22Rv1 (cell line): Measurements from ENCODE around the gene C1QTNF1.

Source experiments
- ZFX ChIP-seq: fragments of 450-650 bp; IDR thresholded peaks from 2 replicates; pipeline ENCODE4 v1.6.1; 2017; ENCODE audit warnings: antibody characterized with exemption, borderline replicate concordance
- TF ChIP-seq, protein P1 (sequence below): fragments of 450-650 bp; IDR thresholded peaks from 2 replicates; pipeline ENCODE4 v1.5.1; 2017; ENCODE audit warnings: mild to moderate bottlenecking

DNA sequence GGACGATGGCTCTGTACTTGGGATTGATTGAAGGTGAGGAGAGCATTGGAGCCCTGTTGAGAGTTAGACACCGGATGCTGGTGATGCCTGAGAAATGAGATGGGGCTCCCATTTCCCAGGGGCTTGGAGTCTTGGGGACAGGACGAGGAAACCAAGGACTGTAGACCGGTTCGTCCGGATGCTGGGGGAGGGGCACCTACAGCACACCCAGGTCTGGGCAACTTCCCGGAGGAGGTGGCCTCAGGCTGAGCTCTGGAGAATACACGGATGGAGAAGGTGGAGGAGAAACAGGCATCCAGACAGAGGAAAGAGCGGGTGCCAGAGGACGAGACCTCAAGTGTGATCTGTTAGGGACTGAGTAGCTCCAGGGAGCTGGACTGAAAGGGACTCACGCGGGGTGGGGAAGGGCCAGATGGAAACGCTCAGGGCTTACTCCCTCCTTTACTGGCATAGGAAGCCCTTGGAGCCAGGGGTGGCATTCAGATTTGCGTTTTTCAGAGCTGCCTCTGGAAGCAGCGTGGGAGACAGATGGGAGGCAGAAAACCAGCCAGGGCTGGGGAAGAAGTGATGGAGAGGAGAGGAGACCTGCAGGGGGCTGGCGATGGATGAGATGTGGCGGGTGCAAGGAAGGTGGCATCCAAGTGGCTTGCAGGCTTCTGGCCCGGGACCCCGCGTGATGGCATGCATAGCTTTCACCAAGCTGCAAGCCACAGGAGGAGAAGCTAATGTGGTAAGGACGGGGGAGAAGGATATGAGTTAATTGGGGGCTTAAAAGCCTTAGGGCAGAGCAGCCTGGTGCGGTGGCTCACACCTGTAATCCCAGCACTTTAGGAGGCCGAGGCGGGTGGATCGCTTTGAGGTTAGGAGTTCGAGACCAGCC lies 8.3 kb downstream of the C1QTNF1 start:
- TF ChIP-seq, protein P1, sequence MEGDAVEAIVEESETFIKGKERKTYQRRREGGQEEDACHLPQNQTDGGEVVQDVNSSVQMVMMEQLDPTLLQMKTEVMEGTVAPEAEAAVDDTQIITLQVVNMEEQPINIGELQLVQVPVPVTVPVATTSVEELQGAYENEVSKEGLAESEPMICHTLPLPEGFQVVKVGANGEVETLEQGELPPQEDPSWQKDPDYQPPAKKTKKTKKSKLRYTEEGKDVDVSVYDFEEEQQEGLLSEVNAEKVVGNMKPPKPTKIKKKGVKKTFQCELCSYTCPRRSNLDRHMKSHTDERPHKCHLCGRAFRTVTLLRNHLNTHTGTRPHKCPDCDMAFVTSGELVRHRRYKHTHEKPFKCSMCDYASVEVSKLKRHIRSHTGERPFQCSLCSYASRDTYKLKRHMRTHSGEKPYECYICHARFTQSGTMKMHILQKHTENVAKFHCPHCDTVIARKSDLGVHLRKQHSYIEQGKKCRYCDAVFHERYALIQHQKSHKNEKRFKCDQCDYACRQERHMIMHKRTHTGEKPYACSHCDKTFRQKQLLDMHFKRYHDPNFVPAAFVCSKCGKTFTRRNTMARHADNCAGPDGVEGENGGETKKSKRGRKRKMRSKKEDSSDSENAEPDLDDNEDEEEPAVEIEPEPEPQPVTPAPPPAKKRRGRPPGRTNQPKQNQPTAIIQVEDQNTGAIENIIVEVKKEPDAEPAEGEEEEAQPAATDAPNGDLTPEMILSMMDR, result no peak
- no peak for TF ChIP-seq ZFX
